ENCODE data around the gene SAMD11.
A peak's percentile ranks its signal among the peaks of the same experiment; 100 is the strongest.
"Not testable (repeated sequence)": the region's sequence is repeated elsewhere in the genome, so short reads cannot be mapped to it uniquely, and the experiment has no call there.

The SAMD11 gene

GRCh38 chr1:980137-980571 lies 56.4 kb downstream of the SAMD11 start:
- DNase-seq: no peak

GRCh38 chr1:980602-981395 lies 57.1 kb downstream of the SAMD11 start:
- DNase-seq: no peak

- no peak for DNase-seq
Observed at GRCh38 chr1:981491-981954, 57.8 kb downstream of the SAMD11 start.

GRCh38 chr1:981955-982558 lies 58.3 kb downstream of the SAMD11 start, which contains the start of gene PERM1:
PERM1 (minus strand) TSS chr1:982093; CDS start chr1:981029, 1,064 bp downstream.
- no peak for DNase-seq

GRCh38 chr1:982765-983436 lies 59.2 kb downstream of the SAMD11 start:
- DNase-seq: no peak

GRCh38 chr1:983798-984475 lies 60.2 kb downstream of the SAMD11 start:
- peak; percentile 12 for DNase-seq

GRCh38 chr1:984476-984814 lies 60.7 kb downstream of the SAMD11 start:
- no peak for DNase-seq

- no peak for DNase-seq
Observed at GRCh38 chr1:985126-985525, 61.4 kb downstream of the SAMD11 start.

- DNase-seq: not testable (repeated sequence)
Observed at GRCh38 chr1:988061-988460, 64.3 kb downstream of the SAMD11 start.

- not testable (repeated sequence) for DNase-seq
Observed at GRCh38 chr1:991275-991674, 67.6 kb downstream of the SAMD11 start.

GRCh38 chr1:991895-992294 lies 68.2 kb downstream of the SAMD11 start:
- no peak for DNase-seq

GRCh38 chr1:992362-992761 lies 68.6 kb downstream of the SAMD11 start:
- DNase-seq: no peak

- no peak for DNase-seq
Observed at GRCh38 chr1:993379-993995, 69.8 kb downstream of the SAMD11 start.

Data from COR-L47 (cell line).